Natural killer cell (primary cell): ENCODE data around the gene OXSM. TPM values are rescaled to one million over a fixed set of nuclear protein-coding genes. Genes with fewer than 3 reads are reported as not detected.

Experiments
- ATAC-seq, 3 donors: fragments of 150-1000 bp in 2 of 3; fragments of 200-7000 bp in 1 of 3; cut with Tn5 transposase; 1 replicate in 1 of 3; 2 replicates in 2 of 3; pipeline ENCODE4 v1.10.0; 2021; ENCODE audit warnings: mild to moderate bottlenecking in 2 of 3, moderate library complexity in 2 of 3
- DNase-seq, 2 donors: peaks; one replicate each; pipeline versions ENCODE4 v3.0.0 to v3.0.0-alpha.2; 2013 to 2021; ENCODE audit warnings: mixed read lengths in 1 of 2
- H3K27ac ChIP-seq: one replicate; pipeline ENCODE4 v1.5.1; 2013; ENCODE audit warnings: mild to moderate bottlenecking, low read length
- H3K27me3 ChIP-seq: one replicate; pipeline ENCODE4 v1.6.1; 2013; ENCODE audit warnings: low read length; ENCODE audit not compliant: control insufficient read depth, insufficient read depth
- H3K36me3 ChIP-seq: one replicate; pipeline ENCODE4 v1.6.1; 2013; ENCODE audit warnings: low read length; ENCODE audit not compliant: control insufficient read depth, insufficient read depth
- H3K4me1 ChIP-seq: one replicate; pipeline ENCODE4 v1.6.1; 2013; ENCODE audit warnings: low read length; ENCODE audit not compliant: control insufficient read depth, insufficient read depth
- H3K4me3 ChIP-seq: one replicate; pipeline ENCODE4 v1.5.1; 2013; ENCODE audit warnings: low read length
- H3K9me3 ChIP-seq: one replicate; pipeline ENCODE4 v1.6.1; 2013; ENCODE audit warnings: low read length; ENCODE audit not compliant: control insufficient read depth, insufficient read depth
- H3K27ac Mint-ChIP-seq, 2 donors: one replicate each; pipeline ENCODE4 v1.8.0; 2022; ENCODE audit warnings: mild to moderate bottlenecking in 2 of 2, mixed read lengths in 2 of 2, moderate library complexity in 1 of 2
- H3K27me3 Mint-ChIP-seq, 2 donors: one replicate each; pipeline ENCODE4 v1.8.0; 2022; ENCODE audit warnings: low read depth in 2 of 2, mixed read lengths in 2 of 2
- H3K36me3 Mint-ChIP-seq: one replicate; pipeline ENCODE4 v1.8.0; 2022; ENCODE audit warnings: mixed read lengths
- H3K4me1 Mint-ChIP-seq, 2 donors: one replicate each; pipeline ENCODE4 v1.8.0; 2022; ENCODE audit warnings: mixed read lengths in 2 of 2
- H3K4me3 Mint-ChIP-seq: one replicate; pipeline ENCODE4 v1.8.0; 2022; ENCODE audit warnings: mild to moderate bottlenecking, moderate library complexity, mixed read lengths
- H3K9me3 Mint-ChIP-seq, 2 donors: one replicate each; pipeline ENCODE4 v1.8.0; 2022; ENCODE audit warnings: mixed read lengths in 2 of 2
- CTCF ChIP-seq: fragments of 200-600 bp; IDR thresholded peaks from one replicate; pipeline ENCODE4 v1.8.0; 2022; ENCODE audit warnings: antibody characterized with exemption
- WGBS: methylation state at CpG from one replicate; pipeline ENCODE4 v1.1.7; 2013; ENCODE audit warnings: missing lambda C conversion rate; ENCODE audit not compliant: insufficient coverage; 5-methylcytosine and 5-hydroxymethylcytosine counted together
- intact Hi-C: fragments of 100-400 bp; cut with micrococcal nuclease; formaldehyde crosslinking; loops from one replicate; pipeline ENCODE4 v1.14.2; 2022
- total RNA-seq, 4 donors: library from RNA; stranded (reverse); fragments of 120-200 nt in 1 of 4; gene quantifications; one replicate each; pipeline versions ENCODE4 v1.2.3 to v1.2.4, GENCODE V29; 2013 to 2022

OXSM gene
- total RNA-seq, 3 donors from 2014 or later (not counting 1 experiment from before 2014, with no cell fraction given): 7.3 to 12.2 (median 8.6) TPM

GRCh38 chr3:25748189-25748588 lies 41.7 kb upstream of the OXSM start:
- H3K9me3 Mint-ChIP-seq: no peaks in the 10 kb centered on the region
- WGBS: 100% methylated on average over 3 of the region's 3 CpGs
- peaks cover 61% of the 10 kb centered on the region for H3K36me3 ChIP-seq

GRCh38 chr3:25749031-25749581 lies 40.8 kb upstream of the OXSM start:
- WGBS: 73% methylated on average over 4 of the region's 6 CpGs
- no peak for TF ChIP-seq CTCF
- H3K36me3 ChIP-seq: peaks cover 60% of the 10 kb centered on the region
- Mint-ChIP-seq H3K27ac (no peak overlapping the region), H3K9me3 (no peaks in the 10 kb centered on the region), H3K4me3 (no peak overlapping the region), H3K36me3 (peaks cover 37% of the 10 kb centered on the region), H3K4me1 (peaks cover 7 to 24% of the 10 kb centered on the region in 2 donors), H3K27me3 (no peaks in the 10 kb centered on the region)
- no peak overlapping the region for H3K4me3 ChIP-seq
- no peaks in the 10 kb centered on the region for H3K4me1 ChIP-seq
- no peaks in the 10 kb centered on the region for H3K9me3 ChIP-seq
- no peak overlapping the region for H3K27ac ChIP-seq
- DNase-seq (no peak), ATAC-seq (no peak)
- no peaks in the 10 kb centered on the region for H3K27me3 ChIP-seq
- intact Hi-C loops: no loop called here

More at GRCh38 chr3:25748189-25748588, 41.7 kb upstream of the OXSM start:
- Mint-ChIP-seq H3K4me1 (peaks cover 9 to 27% of the 10 kb centered on the region in 2 donors), H3K27ac (no peak overlapping the region), H3K4me3 (no peak overlapping the region), H3K27me3 (no peaks in the 10 kb centered on the region), H3K36me3 (peaks cover 37% of the 10 kb centered on the region)
- TF ChIP-seq CTCF: no peak
- intact Hi-C loops: no loop called here
- no peak overlapping the region for H3K4me3 ChIP-seq
- DNase-seq (no peak), ATAC-seq (no peak)
- no peaks in the 10 kb centered on the region for H3K9me3 ChIP-seq
- H3K27me3 ChIP-seq: no peaks in the 10 kb centered on the region
- H3K27ac ChIP-seq: no peak overlapping the region
- no peaks in the 10 kb centered on the region for H3K4me1 ChIP-seq

GRCh38 chr3:25751048-25751447 lies 38.8 kb upstream of the OXSM start:
- Mint-ChIP-seq H3K4me3 (no peak overlapping the region), H3K27ac (no peak overlapping the region), H3K36me3 (peaks cover 22% of the 10 kb centered on the region), H3K27me3 (no peaks in the 10 kb centered on the region), H3K4me1 (peaks cover 10 to 19% of the 10 kb centered on the region in 2 donors), H3K9me3 (no peaks in the 10 kb centered on the region)
- Histone ChIP-seq H3K36me3 (peaks cover 54% of the 10 kb centered on the region), H3K27ac (no peak overlapping the region), H3K27me3 (no peaks in the 10 kb centered on the region), H3K4me3 (no peak overlapping the region), H3K4me1 (no peaks in the 10 kb centered on the region), H3K9me3 (no peaks in the 10 kb centered on the region)
- ATAC-seq: no peak
- 98% methylated on average over 3 of the region's 3 CpGs for WGBS
- no peak for DNase-seq
- intact Hi-C loops: no loop called here
- no peak for TF ChIP-seq CTCF

GRCh38 chr3:25751725-25752124 lies 38.2 kb upstream of the OXSM start:
- Mint-ChIP-seq H3K4me3 (no peak overlapping the region), H3K36me3 (peaks cover 22% of the 10 kb centered on the region), H3K27ac (no peak overlapping the region), H3K4me1 (peaks cover 16 to 25% of the 10 kb centered on the region in 2 donors), H3K9me3 (no peaks in the 10 kb centered on the region), H3K27me3 (no peaks in the 10 kb centered on the region)
- Histone ChIP-seq H3K9me3 (no peaks in the 10 kb centered on the region), H3K4me3 (no peak overlapping the region), H3K4me1 (no peaks in the 10 kb centered on the region), H3K27ac (no peak overlapping the region), H3K36me3 (peaks cover 54% of the 10 kb centered on the region), H3K27me3 (no peaks in the 10 kb centered on the region)
- intact Hi-C loops: no loop called here
- no peak for DNase-seq
- ATAC-seq: no peak
- no peak for TF ChIP-seq CTCF
- no CpG with 5 or more reads among the region's 1 CpG for WGBS
